HepG2 (cell line): ENCODE results near the gene PSENEN. TPM values are rescaled to one million over a fixed set of nuclear protein-coding genes. Genes with fewer than 3 reads are reported as not detected.

Experiments used
- ELF3 ChIP-seq: IDR thresholded peaks from 2 replicates; pipeline ENCODE4 v1.6.1; 2016; ENCODE audit warnings: missing genetic modification reagents, missing compliant biosample characterization
- MED8 ChIP-seq: sonication (generic); formaldehyde crosslinking; IDR thresholded peaks from 2 replicates; pipeline ENCODE4 v1.8.1; 2023; ENCODE audit warnings: mild to moderate bottlenecking, missing genetic modification reagents; ENCODE audit not compliant: insufficient replicate concordance
- MTF1 ChIP-seq: sonication (generic); formaldehyde crosslinking; IDR thresholded peaks from 2 replicates; pipeline ENCODE4 v1.5.0; 2020; ENCODE audit warnings: missing genetic modification reagents
- MZF1 ChIP-seq: sonication (generic); formaldehyde crosslinking; IDR thresholded peaks from 2 replicates; pipeline ENCODE4 v1.8.1; 2023; ENCODE audit warnings: mild to moderate bottlenecking, missing genetic modification reagents, borderline replicate concordance
- NFATC3 ChIP-seq: sonication (generic); formaldehyde crosslinking; IDR thresholded peaks from 2 replicates; pipeline ENCODE4 v1.5.1; 2020; ENCODE audit warnings: mild to moderate bottlenecking, missing genetic modification reagents
- NFYB ChIP-seq: sonication (generic); formaldehyde crosslinking; IDR thresholded peaks from 2 replicates; pipeline ENCODE4 v1.4.0; 2020; ENCODE audit warnings: missing genetic modification reagents
- PREB ChIP-seq: sonication (generic); formaldehyde crosslinking; IDR thresholded peaks from 2 replicates; pipeline ENCODE4 v1.4.0; 2020; ENCODE audit warnings: missing genetic modification reagents
- RFX1 ChIP-seq: fragments of 450-650 bp; IDR thresholded peaks from 2 replicates; pipeline ENCODE4 v1.6.1; 2017
- SATB2 ChIP-seq: sonication (generic); formaldehyde crosslinking; IDR thresholded peaks from 2 replicates; pipeline ENCODE4 v1.5.0; 2020; ENCODE audit warnings: missing genetic modification reagents
- TCF7L2 ChIP-seq: IDR thresholded peaks from 2 replicates; pipeline ENCODE4 v1.6.1; 2011; ENCODE audit warnings: mild to moderate bottlenecking, low read depth, low read length, moderate library complexity
- THRA ChIP-seq: sonication (generic); formaldehyde crosslinking; IDR thresholded peaks from 2 replicates; pipeline ENCODE4 v1.4.0; 2020; ENCODE audit warnings: missing genetic modification reagents, borderline replicate concordance
- TOPORS ChIP-seq: sonication (generic); formaldehyde crosslinking; IDR thresholded peaks from 2 replicates; pipeline ENCODE4 v1.8.0; 2023; ENCODE audit warnings: mild to moderate bottlenecking, missing genetic modification reagents
- TRIM22 ChIP-seq: fragments of 450-650 bp; IDR thresholded peaks from 2 replicates; pipeline ENCODE4 v1.6.1; 2017
- ZBTB1 ChIP-seq: sonication (generic); formaldehyde crosslinking; IDR thresholded peaks from 2 replicates; pipeline ENCODE4 v1.4.0; 2020; ENCODE audit warnings: missing genetic modification reagents, borderline replicate concordance
- ZBTB44 ChIP-seq: sonication (generic); formaldehyde crosslinking; IDR thresholded peaks from 2 replicates; pipeline ENCODE4 v1.4.0; 2020; ENCODE audit warnings: missing genetic modification reagents
- ZBTB46 ChIP-seq: sonication (generic); formaldehyde crosslinking; IDR thresholded peaks from 2 replicates; pipeline ENCODE4 v1.4.0; 2020; ENCODE audit warnings: mild to moderate bottlenecking, missing genetic modification reagents, borderline replicate concordance
- ZNF18 ChIP-seq: sonication (generic); formaldehyde crosslinking; IDR thresholded peaks from 2 replicates; pipeline ENCODE4 v1.8.0; 2022; ENCODE audit warnings: mild to moderate bottlenecking, missing genetic modification reagents; ENCODE audit not compliant: insufficient replicate concordance
- ZNF333 ChIP-seq: sonication (generic); formaldehyde crosslinking; IDR thresholded peaks from 2 replicates; pipeline ENCODE4 v1.4.0; 2020; ENCODE audit warnings: mild to moderate bottlenecking, missing genetic modification reagents, borderline replicate concordance
- ZNF432 ChIP-seq: sonication (generic); formaldehyde crosslinking; IDR thresholded peaks from 2 replicates; pipeline ENCODE4 v1.5.0; 2020; ENCODE audit warnings: missing genetic modification reagents, mild to moderate bottlenecking, borderline replicate concordance
- ZNF841 ChIP-seq: sonication (generic); formaldehyde crosslinking; IDR thresholded peaks from 2 replicates; pipeline ENCODE4 v1.8.1; 2023; ENCODE audit warnings: missing genetic modification reagents, borderline replicate concordance
- polyA plus RNA-seq, 8 experiments: library from polyadenylated mRNA; depleted of rRNA in 3 of 8; stranded (reverse) in 7 of 8; unstranded in 1 of 8; fragments of >200 nt; fragmentation: Illumina TruSeq in 4 of 8; extraction: Trizol in 4 of 8; gene quantifications; 2 replicates each; pipeline versions ENCODE4 v1.2.1 to v1.2.3, GENCODE V29; 2011 to 2016; ENCODE audit warnings: low read depth in 4 of 8, missing spikeins in 1 of 8, mixed read lengths in 1 of 8; ENCODE audit not compliant: insufficient read depth in 1 of 8
- total RNA-seq, 5 experiments: library from RNA; depleted of rRNA; stranded (reverse); fragments of >200 nt; fragmentation: Illumina TruSeq; extraction: Trizol; gene quantifications; 2 replicates each; pipeline ENCODE4 v1.2.3, GENCODE V29; 2016; ENCODE audit warnings: low read depth in 1 of 5

The PSENEN gene
- total and polyA plus RNA-seq, 2 of the 13 experiments (the other 11 are each of a cell fraction or from before 2014, with no cell fraction given): 16.9 to 34.2 TPM

GRCh38 chr19:35715981-35716800 is 29.3 kb upstream of the PSENEN start (continued):
- TF ChIP-seq ZNF18 (CRISPR knock-in tag) (no peak), ZBTB46 (CRISPR knock-in tag) (no peak), NFYB (CRISPR knock-in tag) (0 out of 2 replicates have a peak, but pooled peaks have one; percentile 4), ZBTB44 (CRISPR knock-in tag) (no peak), ZNF841 (CRISPR knock-in tag) (no peak), THRA (peak; percentile 27; the same call in 1 of the 2 replicates), RFX1 (no peak), NFATC3 (CRISPR knock-in tag) (no peak), MED8 (CRISPR knock-in tag) (peak; percentile 64), TRIM22 (no peak), TCF7L2 (no peak), ZBTB1 (CRISPR knock-in tag) (no peak), MZF1 (CRISPR knock-in tag) (no peak), ELF3 (no peak), TOPORS (0 out of 2 replicates have a peak, but pooled peaks have one; percentile 49), ZNF432 (CRISPR knock-in tag) (no peak), PREB (CRISPR knock-in tag) (no peak), MTF1 (CRISPR knock-in tag) (no peak), ZNF333 (CRISPR knock-in tag) (0 out of 2 replicates have a peak, but pooled peaks have one; percentile 22), SATB2 (CRISPR knock-in tag) (peak; percentile 64; the same call in 1 of the 2 replicates)
